DMS79 treated with DMSO at 0.1 percent for 48 hours (cell line): ENCODE results near the gene ROR2.

Experiments
- DNase-seq: peaks from one replicate; lab custom pipeline; 2025; lab: John Stamatoyannopoulos, UW

The ROR2 gene

GRCh38 chr9:91840882-91841281 is 109.1 kb downstream of the ROR2 start:
- no peak for DNase-seq

GRCh38 chr9:91840469-91840868 is 109.6 kb downstream of the ROR2 start:
- no peak for DNase-seq

- no peak for DNase-seq
Measured at GRCh38 chr9:91839926-91840465, 110.0 kb downstream of the ROR2 start.

- DNase-seq = peak; percentile 69
Measured at GRCh38 chr9:91837981-91838731, 111.9 kb downstream of the ROR2 start.

- DNase-seq = no peak
Measured at GRCh38 chr9:91836515-91836914, 113.5 kb downstream of the ROR2 start.

- DNase-seq = no peak
Measured at GRCh38 chr9:91835632-91836031, 114.4 kb downstream of the ROR2 start.

GRCh38 chr9:91835216-91835615 is 114.8 kb downstream of the ROR2 start:
- DNase-seq = no peak

- DNase-seq = no peak
Measured at GRCh38 chr9:91834740-91835139, 115.3 kb downstream of the ROR2 start.

GRCh38 chr9:91833878-91834255 is 116.2 kb downstream of the ROR2 start:
- DNase-seq = no peak

GRCh38 chr9:91833096-91833877 is 116.7 kb downstream of the ROR2 start:
- DNase-seq = no peak

GRCh38 chr9:91832322-91832721 is 117.7 kb downstream of the ROR2 start:
- DNase-seq = no peak

GRCh38 chr9:91825866-91826265 is 124.2 kb downstream of the ROR2 start:
- DNase-seq = no peak

GRCh38 chr9:91825422-91825821 is 124.6 kb downstream of the ROR2 start:
- DNase-seq = no peak

GRCh38 chr9:91824601-91825305 is 125.3 kb downstream of the ROR2 start:
- no peak for DNase-seq

GRCh38 chr9:91824151-91824550 is 125.9 kb downstream of the ROR2 start:
- no peak for DNase-seq

- DNase-seq = no peak
Measured at GRCh38 chr9:91820949-91821880, 128.8 kb downstream of the ROR2 start.

- no peak for DNase-seq
Measured at GRCh38 chr9:91820126-91820750, 129.8 kb downstream of the ROR2 start.

GRCh38 chr9:91818647-91819403 is 131.2 kb downstream of the ROR2 start:
- DNase-seq = no peak

- no peak for DNase-seq
Measured at GRCh38 chr9:91818225-91818585, 131.8 kb downstream of the ROR2 start.

- no peak for DNase-seq
Measured at GRCh38 chr9:91817493-91818224, 132.4 kb downstream of the ROR2 start.
